Cerebellar nuclear complex (tissue), 1 donor: ENCODE measurements around the gene HDHD3.
"Not testable (repeated sequence)": the region's sequence is repeated elsewhere in the genome, so short reads cannot be mapped to it uniquely, and the experiment has no call there.

Experiments
- DNase-seq, 2 experiments: peaks; one replicate each; lab custom pipeline; 2025; lab: John Stamatoyannopoulos, UW

Gene HDHD3

GRCh38 chr9:113376634-113377567 lies at the start of gene HDHD3:
Gene HDHD3 (minus strand): TSS chr9:113376986. CDS start chr9:113374354, 2,632 bp downstream.
- DNase-seq: peak in 1 of 2 experiments; percentile 41

GRCh38 chr9:113425072-113425471 lies 48.3 kb upstream of the HDHD3 start:
- no peak for DNase-seq

- DNase-seq: no peak
These were observed 44.9 kb upstream of the HDHD3 start for GRCh38 chr9:113421726-113422125.

- DNase-seq: no peak
These were observed 40.6 kb upstream of the HDHD3 start for GRCh38 chr9:113417370-113417769.

- DNase-seq: no peak
These were observed 39.4 kb upstream of the HDHD3 start for GRCh38 chr9:113416149-113416721.

GRCh38 chr9:113410207-113410864 lies 33.5 kb upstream of the HDHD3 start, which contains the start of the genes C9orf43 and POLE3:
Gene C9orf43 (plus strand): TSS chr9:113410747. CDS start chr9:113413494, 2,747 bp downstream.
Gene POLE3 (minus strand): TSS chr9:113410675. CDS start chr9:113410293, 382 bp downstream.
- peak in 1 of 2 experiments; percentile 57 for DNase-seq

GRCh38 chr9:113409883-113410206 lies 33.1 kb upstream of the HDHD3 start:
- no peak for DNase-seq

GRCh38 chr9:113409481-113409880 lies 32.7 kb upstream of the HDHD3 start:
- no peak for DNase-seq

- peak in 1 of 2 experiments; percentile 13 for DNase-seq
These were observed 30.2 kb upstream of the HDHD3 start for GRCh38 chr9:113406873-113407511.

GRCh38 chr9:113406353-113406752 lies 29.6 kb upstream of the HDHD3 start:
- DNase-seq: not testable (repeated sequence)

GRCh38 chr9:113403646-113404045 lies 26.9 kb upstream of the HDHD3 start:
- DNase-seq: no peak

GRCh38 chr9:113401027-113401792 lies 24.4 kb upstream of the HDHD3 start, which contains the start of gene ALAD:
Gene ALAD (minus strand): TSS chr9:113401284. CDS start chr9:113393559, 7,725 bp downstream.
- DNase-seq: peak; percentile 95

- DNase-seq: no peak
These were observed 22.9 kb upstream of the HDHD3 start for GRCh38 chr9:113399646-113400200.

GRCh38 chr9:113398796-113399195 lies 22.0 kb upstream of the HDHD3 start:
- DNase-seq: no peak

- no peak for DNase-seq
These were observed 20.4 kb upstream of the HDHD3 start for GRCh38 chr9:113397203-113397631.

GRCh38 chr9:113395000-113395861 lies 18.4 kb upstream of the HDHD3 start:
- DNase-seq: no peak

GRCh38 chr9:113393281-113393680 lies 16.5 kb upstream of the HDHD3 start:
- no peak for DNase-seq

GRCh38 chr9:113391917-113392316 lies 15.1 kb upstream of the HDHD3 start:
- DNase-seq: no peak

- DNase-seq: no peak
These were observed 13.6 kb upstream of the HDHD3 start for GRCh38 chr9:113390192-113390960.
